DND-41 (cell line): ENCODE measurements around the gene KRTAP19-4.

Experiments
- CTCF ChIP-seq: IDR thresholded peaks from 2 replicates; pipeline ENCODE4 v1.5.1; 2012; ENCODE audit warnings: borderline replicate concordance, low read length, moderate library complexity, mild to moderate bottlenecking; ENCODE audit not compliant: poor library complexity, severe bottlenecking; ENCODE audit errors: extremely low read depth
- EZH2 ChIP-seq: IDR thresholded peaks from 3 replicates; pipeline ENCODE4 v1.6.1; 2012; ENCODE audit warnings: borderline replicate concordance, low read depth, mild to moderate bottlenecking, moderate library complexity, low read length, inconsistent platforms; ENCODE audit not compliant: severe bottlenecking

GRCh38 chr21:30486180-30486579 is 10.8 kb downstream of the KRTAP19-4 start:
- TF ChIP-seq CTCF (no peak), EZH2 (no peak)
